HG02981 (cell line): ENCODE results near the gene CHPF.
A peak's percentile ranks its signal among the peaks of the same experiment; 100 is the strongest.

ENCODE experiments used
- ATAC-seq: cut with Tn5 transposase; IDR thresholded peaks from one replicate; pipeline ENCODE4 v1.9.1; 2021; ENCODE audit warnings: mild to moderate bottlenecking, moderate library complexity; ENCODE audit not compliant: unreplicated experiment

Gene CHPF

GRCh38 chr2:219498280-219499057 is 45.1 kb downstream of the CHPF start, which contains the start of gene GMPPA:
Gene GMPPA, plus strand, starts transcription at chr2:219498891. Its CDS starts 1,085 bp downstream, at chr2:219499976.
- peak; percentile 94 for ATAC-seq

- ATAC-seq, result peak; percentile 18
Measured at GRCh38 chr2:219497495-219498279, 45.9 kb downstream of the CHPF start.

DNA sequence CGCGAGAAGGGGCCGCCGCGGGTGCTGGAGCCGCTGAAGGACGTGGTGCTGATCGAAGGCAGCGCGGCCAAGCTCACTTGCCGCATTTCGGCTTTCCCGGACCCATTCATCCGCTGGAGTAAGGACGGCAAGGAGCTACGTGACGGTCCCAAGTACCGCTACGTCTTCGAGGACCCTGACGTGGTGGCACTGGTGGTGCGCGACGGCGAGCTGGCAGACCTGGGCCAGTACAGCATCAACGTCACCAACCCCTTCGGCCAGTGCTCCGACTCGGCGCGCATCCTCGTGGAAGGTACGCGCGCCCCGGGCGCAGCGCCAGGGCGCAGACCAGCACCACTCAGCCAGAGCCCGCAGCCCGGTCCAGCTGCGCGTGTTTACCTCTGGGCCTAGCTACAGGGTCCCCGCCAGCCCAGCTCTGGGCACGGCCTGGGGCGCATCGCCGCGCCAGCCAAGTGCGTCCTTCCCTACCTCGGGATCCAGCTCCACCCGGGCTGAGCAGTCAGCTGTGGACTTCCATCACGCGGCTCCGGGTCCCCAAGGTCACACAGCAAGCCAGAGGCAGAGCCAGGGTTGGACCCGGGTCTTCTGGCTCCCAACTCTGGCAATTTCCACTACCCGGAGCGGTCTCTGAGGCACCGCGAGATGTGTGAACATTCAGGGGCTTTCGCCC is 46.6 kb downstream of the CHPF start:
- ATAC-seq, result no peak

GRCh38 chr2:219496247-219496824 is 47.3 kb downstream of the CHPF start:
- ATAC-seq, result no peak

DNA sequence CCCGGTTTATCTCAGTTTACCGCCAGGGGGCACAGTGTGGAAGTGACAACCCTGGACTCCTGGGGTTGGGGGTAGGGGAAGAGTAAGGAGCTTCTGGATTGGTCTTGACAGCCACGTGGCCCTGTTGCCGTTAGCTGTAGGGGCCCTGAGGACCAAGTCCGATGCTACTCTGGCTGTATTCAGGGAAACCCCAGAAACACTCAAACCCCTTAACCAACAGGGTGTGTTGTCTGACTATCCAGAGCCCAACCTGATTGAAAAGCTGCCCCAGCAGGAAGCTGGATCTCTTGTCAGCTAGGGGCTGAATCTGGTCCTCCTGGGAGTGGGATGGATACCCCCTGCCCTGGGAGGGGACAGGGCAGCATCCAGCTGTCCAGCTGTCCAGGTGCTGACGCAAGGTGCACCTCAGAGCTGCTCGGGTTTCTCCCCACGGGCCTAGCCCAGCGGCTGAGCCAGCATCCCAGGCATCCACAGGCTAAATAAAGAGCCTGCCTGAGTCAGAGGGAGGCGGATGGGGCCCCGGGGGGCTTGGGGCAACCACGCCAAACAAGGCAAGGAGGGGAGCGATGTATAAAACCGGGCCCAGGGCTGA is 48.0 kb downstream of the CHPF start:
- ATAC-seq, result peak; percentile 16

GRCh38 chr2:219494952-219495530 is 48.6 kb downstream of the CHPF start:
- ATAC-seq, result no peak

DNA sequence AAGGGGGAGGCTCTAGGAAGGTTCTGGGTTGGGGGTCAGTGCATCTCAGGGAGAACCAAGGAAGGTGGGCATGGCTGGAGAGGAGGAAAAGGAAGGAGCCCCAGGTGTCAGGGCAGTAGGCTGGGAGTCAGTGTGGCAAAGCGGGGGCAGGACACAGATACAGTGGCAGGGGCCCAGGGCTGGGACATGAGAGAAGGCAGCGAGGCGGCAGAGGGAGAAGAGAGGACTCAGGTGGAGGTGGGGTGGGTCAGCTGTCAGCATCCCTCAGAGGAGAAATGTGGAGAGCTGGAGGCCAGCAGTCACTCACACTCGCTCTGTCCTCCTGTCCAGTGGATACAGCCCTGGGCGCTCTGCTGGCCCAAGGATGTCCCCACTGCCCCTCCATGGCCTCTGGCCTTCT is 50.5 kb downstream of the CHPF start:
- ATAC-seq, result no peak

DNA sequence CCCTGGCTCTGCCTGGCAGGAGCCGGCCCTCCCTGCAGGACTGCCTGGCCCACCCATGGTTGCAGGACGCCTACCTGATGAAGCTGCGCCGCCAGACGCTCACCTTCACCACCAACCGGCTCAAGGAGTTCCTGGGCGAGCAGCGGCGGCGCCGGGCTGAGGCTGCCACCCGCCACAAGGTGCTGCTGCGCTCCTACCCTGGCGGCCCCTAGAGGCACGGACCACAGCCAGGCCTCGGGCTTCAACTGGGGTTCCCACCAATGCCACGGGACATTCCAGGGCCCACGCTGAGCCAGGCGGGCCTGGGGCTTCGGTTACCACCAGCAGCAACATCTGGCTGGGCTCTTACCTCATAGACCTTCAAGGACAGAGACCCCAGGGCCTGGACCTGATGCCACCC is 51.0 kb downstream of the CHPF start:
- ATAC-seq, result no peak

DNA sequence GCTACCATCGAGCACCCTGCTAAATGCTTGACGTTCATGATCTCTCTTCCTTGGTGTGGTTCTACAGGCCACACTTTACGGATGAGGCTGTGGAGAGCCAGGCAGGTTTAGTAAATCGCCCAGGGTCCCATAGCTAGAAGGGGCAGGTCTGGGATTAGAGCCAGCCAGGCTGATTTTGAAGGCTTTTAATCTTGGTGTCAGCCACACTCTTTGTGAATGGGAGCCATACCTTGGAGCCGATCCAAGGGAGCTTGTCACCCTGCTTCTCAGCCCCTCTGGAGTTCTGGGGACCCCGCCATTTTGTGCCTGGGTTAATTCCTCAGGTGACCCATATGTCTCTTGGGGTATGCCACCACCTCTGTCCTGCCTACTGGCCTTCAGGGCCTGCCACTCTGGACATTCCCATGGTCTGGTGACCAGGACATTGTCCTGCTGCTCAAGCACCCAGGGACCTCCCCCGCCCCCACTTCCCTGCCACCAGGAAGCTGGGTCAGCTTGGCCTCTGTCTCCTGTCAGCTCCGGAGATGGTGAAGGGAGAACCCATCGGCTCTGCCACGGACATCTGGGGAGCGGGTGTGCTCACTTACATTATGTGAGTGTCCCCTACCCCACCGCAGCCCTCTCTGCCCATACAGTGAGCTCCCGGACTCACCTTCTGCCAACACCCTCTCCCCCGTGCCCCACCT is 52.2 kb downstream of the CHPF start:
- no peak for ATAC-seq

DNA sequence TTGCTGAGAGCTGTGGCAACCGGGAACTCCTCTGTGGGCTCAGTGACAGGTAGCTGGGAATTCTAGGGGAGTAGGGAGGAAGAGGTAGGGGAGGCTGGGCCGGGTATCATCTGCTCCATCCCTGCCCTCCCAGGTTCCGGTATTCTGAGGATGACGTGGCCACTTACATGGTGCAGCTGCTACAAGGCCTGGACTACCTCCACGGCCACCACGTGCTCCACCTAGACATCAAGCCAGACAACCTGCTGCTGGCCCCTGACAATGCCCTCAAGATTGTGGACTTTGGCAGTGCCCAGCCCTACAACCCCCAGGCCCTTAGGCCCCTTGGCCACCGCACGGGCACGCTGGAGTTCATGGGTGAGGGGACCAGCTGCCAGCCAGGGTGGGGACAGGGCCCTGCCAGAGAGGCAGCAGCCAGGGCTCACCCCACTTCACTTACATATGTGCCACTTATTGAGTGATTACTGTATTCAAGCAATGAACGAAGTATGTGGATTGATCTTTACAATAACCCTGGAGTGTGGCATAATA is 52.9 kb downstream of the CHPF start:
- no peak for ATAC-seq

DNA sequence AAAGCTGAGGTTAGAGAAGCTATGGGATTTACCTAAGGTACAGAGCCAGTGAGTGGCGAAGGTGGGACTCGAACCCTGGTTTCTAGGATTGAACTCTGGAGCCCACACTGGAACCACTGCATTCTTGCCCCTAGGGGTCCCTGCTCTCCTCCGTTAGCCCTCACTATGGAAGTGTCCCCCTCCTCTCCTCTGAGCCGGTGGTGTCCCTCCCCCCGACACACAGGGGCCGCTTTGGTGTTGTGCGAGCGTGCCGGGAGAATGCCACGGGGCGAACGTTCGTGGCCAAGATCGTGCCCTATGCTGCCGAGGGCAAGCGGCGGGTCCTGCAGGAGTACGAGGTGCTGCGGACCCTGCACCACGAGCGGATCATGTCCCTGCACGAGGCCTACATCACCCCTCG is 53.4 kb downstream of the CHPF start:
- no peak for ATAC-seq

DNA sequence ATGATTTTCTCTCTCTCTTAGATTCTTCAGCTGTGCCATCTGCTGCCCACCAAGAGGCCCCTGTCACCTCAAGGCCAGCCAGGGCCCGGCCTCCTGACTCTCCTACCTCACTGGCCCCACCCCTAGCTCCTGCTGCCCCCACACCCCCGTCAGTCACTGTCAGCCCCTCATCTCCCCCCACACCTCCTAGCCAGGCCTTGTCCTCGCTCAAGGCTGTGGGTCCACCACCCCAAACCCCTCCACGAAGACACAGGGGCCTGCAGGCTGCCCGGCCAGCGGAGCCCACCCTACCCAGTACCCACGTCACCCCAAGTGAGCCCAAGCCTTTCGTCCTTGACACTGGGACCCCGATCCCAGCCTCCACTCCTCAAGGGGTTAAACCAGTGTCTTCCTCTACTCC is 54.3 kb downstream of the CHPF start:
- ATAC-seq, result no peak
